GM23248 (cell line): ENCODE data around the gene PRRG2.

ENCODE experiments used
- EZH2 ChIP-seq: fragments of 200-600 bp; sonication (generic); IDR thresholded peaks from 2 replicates; pipeline ENCODE4 v1.6.1; 2018; ENCODE audit warnings: antibody characterized with exemption, mild to moderate bottlenecking; ENCODE audit not compliant: insufficient read depth, poor library complexity, severe bottlenecking
- EZH2phosphoT487 ChIP-seq: fragments of 200-600 bp; sonication (generic); IDR thresholded peaks from 2 replicates; pipeline ENCODE4 v1.6.1; 2018; ENCODE audit warnings: antibody characterized with exemption, moderate library complexity, mild to moderate bottlenecking, low read depth; ENCODE audit not compliant: insufficient read depth

- TF ChIP-seq EZH2 (no peak), EZH2phosphoT487 (no peak)
Observed at GRCh38 chr19:49605605-49606004, 24.5 kb downstream of the PRRG2 start.
